ENCODE data around the gene ST6GAL2.

The ST6GAL2 gene

DNA sequence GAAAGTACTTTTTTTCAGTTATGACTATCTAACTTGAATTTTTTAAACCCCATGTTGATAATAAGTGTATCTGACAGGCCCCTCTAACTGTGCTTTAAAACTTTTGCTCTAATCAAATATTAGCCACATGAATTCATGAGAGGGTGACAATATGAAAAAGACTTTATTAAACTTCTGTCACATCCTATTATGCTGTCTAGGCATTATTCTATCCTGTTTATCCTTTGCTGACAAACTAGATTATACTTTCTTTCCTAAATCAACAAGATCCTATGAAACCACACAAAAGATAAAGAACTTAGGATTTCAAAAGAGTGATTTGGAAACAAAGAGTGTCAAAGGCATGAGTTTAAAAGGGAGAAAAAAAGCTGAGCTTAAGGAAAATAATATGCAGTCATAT is 57.8 kb downstream of the ST6GAL2 start:
- no peak for DNase-seq (ENCODE audit: low spot score)

DNA sequence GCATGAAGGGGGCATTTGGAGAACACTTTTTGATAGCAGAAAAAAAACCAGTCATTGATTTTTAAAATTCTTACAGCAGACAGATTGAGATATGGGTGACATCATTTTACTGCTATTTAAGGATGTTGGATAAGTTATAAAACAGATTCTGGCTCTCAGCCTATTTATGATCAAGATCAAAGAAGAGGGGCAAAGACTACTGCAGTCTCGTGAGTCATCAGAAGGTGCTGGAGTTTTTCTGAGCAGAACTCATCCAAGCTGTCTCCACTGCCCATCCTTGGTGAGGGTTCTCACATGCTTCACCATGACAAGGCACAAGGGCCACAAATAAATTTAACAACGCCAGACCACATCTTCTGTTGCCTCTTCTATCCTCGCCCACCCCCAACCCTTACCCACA is 58.8 kb downstream of the ST6GAL2 start:
- no peak for DNase-seq (ENCODE audit: low spot score)

DNA sequence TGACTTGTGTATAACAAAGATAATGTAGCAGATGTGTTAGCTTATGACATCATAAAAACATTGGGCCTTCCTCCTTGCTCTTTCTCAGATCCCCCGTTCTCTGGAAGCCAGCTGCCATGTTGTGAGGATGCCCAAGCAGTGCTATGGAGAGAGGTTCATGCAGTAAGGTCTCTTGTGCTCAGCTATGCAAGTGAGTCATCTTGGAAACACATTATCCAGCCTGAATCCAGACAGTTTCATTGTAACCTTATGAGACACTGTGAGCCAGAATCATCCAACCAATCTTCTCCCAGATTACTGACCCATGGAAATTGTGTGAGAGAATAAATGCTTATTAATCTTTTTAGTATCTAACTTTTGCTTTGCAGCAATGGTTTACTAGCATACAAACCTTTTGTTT is 60.8 kb downstream of the ST6GAL2 start:
- DNase-seq (ENCODE audit: low spot score): peak; percentile 22

DNA sequence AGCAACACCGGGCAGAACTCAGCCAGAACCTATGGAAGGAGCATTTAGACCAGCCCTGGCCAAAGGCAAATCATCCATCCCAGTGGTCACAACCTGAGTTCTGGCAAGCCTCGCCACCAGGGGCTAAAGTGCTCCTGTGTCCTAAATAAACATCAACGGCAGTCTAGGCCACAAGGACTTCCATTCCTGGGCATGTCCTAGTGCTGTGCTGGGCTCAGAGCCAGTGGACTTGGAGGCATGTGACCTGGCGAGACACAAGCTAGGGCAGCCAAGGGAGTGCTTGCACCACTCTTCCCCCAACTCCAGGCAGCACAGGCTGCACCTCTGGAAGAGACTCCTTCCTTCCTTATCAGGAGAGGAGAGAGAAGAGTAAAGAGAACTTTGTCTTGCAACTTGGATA is 69.0 kb downstream of the ST6GAL2 start:
- no peak for DNase-seq (ENCODE audit: low spot score)

DNA sequence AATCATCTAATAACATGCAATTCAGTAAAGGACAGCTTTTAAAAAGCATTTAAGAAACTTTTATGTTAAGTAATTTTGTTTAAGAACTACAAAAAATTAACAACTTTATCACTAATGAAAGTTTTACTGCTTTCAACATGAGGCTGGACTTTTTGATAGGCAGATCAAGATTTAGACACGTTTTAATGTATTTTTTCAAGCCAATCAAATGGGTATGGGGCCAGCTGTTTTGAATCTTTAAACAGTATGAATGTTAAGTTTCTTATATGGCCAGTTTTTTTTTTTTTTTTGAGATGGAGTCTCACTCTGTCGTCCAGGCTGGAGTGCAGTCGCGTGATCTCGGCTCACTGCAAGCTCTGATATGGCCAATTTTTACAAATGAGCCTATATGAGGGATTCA is 73.1 kb downstream of the ST6GAL2 start:
- DNase-seq (ENCODE audit: low spot score): no peak

DNA sequence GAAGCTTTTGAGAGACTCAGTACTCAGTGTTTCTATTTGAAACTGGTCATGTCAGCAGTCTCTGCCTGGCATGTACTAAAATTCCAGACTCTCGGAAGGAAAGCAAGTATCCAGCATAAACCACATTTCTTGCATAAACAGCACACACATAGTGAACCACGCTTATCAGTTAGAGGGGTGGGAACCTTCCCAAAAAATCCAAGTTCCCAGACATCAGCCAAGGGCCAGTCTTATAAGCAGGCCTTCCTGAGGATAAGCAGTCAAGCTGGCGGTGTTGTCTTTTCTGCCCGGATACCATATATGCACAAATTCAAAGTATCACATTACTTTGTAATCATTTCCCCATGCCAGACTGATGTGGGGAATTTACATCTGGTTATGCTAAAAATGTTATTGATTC is 73.6 kb downstream of the ST6GAL2 start:
- DNase-seq (ENCODE audit: low spot score): no peak

DNA sequence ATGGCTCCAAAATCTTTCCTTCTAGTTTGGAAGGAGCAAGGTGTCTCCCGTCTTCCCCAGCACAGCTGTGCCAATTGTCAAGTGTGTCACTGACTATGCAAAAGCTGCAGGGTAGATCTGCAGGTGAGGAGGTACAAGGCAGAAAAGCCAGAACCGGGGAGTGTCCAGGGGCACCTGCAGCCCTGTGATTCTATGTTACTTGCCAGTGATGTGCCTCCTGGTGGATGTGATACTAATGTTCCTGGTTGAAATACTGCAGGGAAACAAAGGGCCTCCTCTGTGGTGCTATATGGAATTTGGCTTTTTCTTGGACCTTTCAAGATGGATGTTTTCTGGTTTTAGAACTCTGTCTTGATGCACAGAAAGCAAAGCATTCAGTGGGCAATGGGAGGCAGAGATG is 80.3 kb downstream of the ST6GAL2 start:
- no peak for DNase-seq (ENCODE audit: low spot score)

DNA sequence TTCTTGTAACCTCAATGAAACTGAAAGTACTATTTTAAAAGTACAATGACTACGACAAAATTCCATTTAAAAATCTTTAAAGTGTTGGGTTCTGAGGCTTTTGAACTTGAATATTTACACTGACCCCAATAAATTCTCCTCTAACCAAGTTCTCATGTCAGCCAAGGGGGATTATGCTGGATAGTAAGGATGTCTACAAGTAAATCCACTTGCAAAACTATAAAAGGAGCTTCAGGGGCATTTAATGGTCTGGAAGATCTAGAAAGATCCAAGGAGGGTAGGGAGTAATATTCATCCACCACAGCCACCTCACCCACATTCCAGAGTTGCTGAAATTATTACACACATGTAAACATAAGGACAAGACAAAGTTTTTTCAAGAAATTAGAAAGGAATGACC is 81.8 kb downstream of the ST6GAL2 start:
- DNase-seq (ENCODE audit: low spot score): no peak

DNA sequence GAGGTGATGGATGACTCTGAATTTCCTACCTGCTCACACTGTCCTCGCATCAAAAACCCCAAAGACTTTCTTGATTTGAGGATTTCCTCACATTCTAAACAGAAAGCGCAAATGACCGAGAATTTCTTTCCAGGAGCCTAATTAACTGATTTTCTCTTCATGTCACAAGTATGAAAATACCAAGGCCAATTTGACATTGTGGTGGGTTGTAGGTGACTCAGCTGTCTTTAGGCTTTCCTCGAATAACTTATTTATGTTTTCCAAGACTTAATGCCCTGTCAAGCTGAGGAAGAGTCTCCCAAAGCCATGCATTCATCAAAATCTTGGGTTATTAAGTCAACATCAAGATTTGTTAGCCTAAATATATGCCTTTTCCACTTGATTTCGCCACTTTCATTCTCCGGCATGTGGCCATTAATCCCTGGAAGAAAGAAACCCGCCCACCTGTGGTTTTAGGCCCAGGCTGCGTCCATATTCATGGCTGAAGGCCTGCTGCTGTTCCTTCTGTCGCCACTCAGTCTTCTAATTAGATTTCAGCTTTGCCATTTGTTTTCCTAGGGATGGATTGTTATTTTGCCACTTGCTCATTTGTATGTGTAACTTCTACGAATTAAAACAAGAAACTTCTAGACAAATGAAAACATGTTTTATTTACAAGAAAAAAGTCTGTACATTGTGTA is 84.9 kb downstream of the ST6GAL2 start:
- no peak for DNase-seq (ENCODE audit: low spot score)

DNA sequence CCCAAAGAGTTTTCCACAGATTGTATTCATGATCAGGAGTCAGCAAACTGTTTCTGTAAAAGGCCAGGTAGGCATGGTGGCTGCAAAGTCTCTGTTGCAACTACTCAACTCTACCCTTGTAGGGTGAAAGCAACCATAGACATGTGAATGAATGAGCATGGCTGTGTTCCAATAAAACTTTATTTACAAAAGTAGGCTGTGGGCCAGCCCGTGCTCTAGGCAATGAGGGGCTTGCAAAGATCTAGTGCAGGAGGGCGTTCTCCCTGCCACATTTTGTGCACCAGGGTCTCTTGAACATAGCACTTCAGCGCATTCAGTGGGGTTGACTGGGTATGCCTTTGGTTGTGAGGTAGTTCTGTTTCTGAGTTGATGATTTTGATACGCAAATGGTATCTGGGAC is 85.8 kb downstream of the ST6GAL2 start:
- no peak for DNase-seq (ENCODE audit: low spot score)

DNA sequence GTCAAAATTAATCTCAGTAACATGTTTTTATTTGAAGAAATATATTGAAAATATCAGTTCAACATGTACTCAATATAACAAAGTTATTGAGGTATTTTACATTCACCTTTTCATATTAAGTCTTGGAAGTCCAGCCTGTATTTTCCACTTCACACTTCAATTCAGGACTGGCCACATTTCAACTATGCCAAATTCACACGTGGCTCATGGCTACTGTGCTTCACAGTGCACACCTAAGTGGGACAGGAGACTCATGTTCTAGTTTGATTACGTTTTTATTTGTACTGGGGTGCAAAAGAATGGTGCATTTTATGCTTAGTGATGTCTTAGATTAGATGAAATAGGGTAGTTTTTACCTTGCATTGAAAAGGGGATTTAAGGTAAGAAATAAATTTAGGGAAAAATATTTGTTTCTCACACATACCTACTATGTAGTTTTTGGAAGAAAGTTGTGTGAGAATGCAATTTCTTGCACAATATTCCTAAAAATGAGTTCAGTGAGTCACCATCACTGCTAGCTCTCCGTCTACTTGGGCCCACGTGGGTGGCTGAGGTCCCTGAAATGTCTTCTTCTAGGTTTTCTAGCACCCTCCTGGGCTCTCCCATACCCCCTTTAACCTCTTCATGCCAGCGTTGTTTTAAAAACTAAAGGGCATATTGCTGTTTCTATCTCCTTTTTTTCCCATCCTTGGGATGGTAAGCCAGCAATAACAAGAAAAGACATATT is 87.0 kb downstream of the ST6GAL2 start:
- no peak for DNase-seq (ENCODE audit: low spot score)

DNA sequence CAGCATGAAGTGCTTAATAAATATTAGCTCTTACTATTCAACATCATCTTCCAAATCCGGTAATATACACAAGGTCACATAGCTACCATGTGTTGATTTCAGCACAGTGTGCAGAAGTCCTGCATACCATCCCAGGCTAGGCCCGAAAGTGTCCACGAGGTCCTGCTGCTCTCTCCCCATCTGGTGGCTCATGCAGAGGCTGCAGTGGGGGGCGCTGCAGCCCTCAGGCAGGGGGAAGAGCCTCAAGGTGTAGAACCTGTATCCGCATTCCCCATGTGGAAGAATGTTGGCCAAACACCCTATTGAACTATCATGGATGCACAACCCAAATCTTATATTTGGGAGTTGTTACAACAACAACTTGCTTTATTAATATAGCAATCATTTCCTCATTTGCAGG is 88.5 kb downstream of the ST6GAL2 start:
- DNase-seq (ENCODE audit: low spot score): no peak

DNA sequence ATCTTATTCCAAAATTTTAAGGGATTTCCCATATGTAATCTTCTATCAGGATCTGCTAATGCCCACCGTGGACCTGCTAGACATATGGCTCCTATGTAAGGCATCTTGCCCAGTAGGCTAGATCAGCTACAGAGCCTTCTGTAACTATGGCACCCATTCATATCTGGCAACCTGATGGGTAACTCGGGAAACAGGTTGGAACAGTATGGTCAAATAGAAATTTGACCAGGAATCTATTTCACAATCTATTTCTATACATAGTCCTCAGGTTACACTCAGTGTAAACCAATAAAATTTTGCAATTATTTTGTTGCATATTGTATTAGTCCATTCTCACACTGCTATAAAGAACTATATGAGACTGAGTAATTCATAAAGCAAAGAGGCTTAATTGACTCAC is 93.3 kb downstream of the ST6GAL2 start:
- DNase-seq (ENCODE audit: low spot score): no peak

DNA sequence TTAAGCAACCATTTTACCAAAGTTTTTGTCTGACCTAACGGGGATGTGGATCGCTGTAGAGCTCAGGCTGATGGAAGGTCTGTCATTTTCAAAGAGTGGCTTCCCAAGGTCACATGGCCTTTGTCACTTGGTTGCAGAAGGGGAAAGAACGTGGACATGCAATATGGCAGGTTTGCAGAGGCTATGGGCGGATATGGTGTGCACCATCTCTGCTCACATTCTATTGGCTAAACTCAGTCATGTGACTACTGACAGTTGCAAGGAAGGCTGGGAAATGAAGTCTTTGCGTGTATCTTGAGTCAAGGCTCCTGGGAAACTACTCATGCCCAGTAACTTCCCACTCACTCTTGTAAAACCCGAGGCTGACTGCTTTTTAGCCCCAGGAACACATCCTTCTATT is 96.8 kb downstream of the ST6GAL2 start:
- peak; percentile 47 for DNase-seq (ENCODE audit: low spot score)

DNA sequence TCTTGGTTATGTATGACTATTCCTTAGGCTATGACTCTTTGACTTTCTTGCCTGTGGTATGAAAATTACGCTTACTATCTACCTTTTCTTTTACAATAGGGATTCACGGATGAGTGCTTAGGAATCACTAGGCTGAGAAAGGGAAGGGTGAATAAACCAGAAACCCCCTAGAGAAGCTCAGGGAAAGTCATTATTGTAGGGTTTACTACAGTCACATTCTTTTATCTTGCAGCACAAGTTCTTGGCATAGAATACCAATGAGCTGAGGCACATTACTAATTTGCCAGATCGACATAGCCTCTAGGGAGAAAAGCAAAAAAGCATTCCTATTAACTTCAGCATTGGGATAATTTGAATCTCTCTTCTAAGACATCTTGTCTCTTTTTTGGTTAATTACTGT is 103.3 kb downstream of the ST6GAL2 start:
- no peak for DNase-seq (ENCODE audit: low spot score)

DNA sequence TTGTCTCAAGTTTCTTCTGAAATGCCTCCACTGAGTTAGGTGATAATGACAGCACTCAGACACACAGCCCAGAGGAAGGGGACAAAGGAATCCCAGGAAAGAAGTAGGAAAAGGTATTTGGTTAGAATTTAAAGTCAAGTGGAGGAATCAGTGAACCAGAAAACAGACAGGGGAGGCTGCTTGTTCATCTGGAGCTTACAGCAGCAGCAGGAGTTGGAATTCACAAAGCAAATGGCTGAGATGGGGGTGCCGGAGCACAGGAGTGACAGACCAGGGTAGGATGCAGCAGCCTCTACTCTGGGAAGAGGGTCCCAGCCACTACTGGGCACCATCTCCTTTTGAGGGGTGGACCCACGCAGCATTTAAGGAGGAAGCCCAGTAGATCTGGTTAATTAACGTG is 104.8 kb downstream of the ST6GAL2 start:
- no peak for DNase-seq (ENCODE audit: low spot score)

DNA sequence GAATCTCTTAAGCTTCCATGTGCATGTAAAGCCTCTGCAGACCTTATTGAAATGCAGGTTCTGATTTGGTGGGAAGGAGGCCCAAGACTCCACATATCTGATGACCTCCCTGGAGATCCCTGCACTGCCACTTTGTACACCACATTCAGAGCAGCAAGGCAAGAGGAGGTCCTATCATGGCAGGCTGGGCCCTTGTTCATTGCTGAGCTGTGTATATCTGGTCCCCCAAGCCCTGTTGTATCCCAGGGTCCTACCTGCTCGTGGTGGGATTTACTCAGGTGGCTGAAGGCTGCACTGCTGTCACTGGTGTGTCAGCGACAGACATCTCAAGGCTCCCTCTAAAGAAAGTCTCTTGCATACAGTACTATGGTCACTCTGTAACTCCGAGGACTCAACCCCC is 114.2 kb downstream of the ST6GAL2 start:
- no peak for DNase-seq (ENCODE audit: low spot score)

DNA sequence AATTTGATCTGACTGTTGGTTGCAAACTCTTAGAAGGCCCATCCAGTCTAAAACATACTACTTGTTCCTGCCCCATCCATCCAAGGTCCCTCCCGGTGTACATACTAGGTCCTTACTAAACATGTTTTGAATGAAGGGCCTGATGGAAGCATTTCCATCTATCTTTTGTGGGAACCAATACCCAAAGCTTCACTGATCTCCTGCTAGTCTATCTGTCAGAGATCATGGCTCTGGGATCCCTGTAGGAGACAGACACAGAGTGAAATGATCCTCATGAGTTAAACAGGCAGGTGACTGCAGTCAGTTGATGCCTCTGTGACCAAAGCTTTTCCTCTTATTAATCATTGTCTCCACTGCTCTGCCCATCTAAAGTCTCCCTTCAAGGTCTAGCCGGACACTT is 115.0 kb downstream of the ST6GAL2 start:
- no peak for DNase-seq (ENCODE audit: low spot score)

DNA sequence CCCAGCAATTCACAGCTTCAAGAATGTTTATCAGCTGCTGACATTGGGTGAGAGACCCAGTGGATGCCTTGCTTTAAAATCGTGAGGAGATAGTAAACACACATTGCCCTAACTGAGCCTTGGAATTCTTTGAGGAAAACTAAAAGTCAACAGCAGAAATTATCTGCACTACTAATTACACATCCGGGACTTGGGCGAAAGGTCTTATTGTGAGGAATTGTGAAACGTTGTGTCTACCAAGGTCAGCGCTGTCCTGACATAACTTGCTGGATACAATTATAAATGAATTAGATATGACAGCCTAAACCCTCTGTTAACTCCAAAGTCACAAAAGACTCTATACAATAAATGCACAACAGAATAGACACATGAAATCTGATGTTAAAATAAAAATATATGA is 121.4 kb downstream of the ST6GAL2 start:
- no peak for DNase-seq (ENCODE audit: low spot score)

DNA sequence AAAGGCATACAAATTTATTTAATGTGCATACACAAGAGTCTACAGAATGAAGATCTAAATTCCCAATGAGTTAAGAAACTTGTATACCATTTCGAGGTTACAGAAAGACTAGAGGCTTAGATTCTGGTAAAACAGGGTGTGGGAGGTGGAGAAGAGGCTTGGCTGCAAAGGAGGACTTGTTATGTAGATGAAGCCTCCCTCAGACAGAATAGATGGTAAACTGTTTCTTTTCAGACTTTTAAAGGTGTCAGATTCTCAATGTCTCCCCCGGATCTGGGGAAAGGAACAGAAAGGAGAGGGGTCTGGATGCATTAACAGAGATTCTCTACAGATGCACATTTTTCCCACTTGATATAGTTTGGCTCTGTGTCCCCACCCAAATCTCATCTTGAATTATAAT is 126.0 kb downstream of the ST6GAL2 start:
- no peak for DNase-seq (ENCODE audit: low spot score)

DNA sequence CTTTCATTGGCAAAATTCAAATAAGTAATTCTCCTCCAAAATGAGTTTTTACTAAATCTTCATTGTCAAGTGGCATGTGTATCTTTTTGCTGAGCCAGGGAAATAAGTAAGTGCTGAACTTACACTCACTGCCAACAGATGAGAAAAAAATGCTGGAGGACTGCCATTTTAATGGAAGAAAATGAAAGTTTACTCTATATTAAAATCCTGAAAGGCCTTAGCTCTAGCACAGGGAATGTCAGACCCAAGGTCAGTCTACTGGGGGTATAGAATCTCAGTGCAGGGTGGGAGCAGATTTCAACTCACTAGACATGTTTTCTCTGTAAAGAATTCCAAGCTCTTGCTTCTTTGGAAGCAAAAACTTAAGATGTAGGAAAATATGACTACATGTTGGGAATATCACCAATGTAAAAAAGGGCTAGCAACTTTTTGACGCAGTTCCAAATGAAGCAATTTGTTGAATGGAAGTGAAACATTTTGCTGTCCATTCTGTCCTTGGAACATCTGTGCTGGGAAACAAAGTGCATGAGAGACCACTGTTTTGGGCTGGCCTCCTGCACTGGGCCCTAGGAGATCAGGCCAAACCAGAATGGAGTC is 127.0 kb downstream of the ST6GAL2 start:
- DNase-seq (ENCODE audit: low spot score): no peak
